ENCODE results near the gene CNGB1.
"Not testable (repeated sequence)": the region's sequence is repeated elsewhere in the genome, so short reads cannot be mapped to it uniquely, and the experiment has no call there.

Gene CNGB1

GRCh38 chr16:57846078-57846697 is 124.7 kb downstream of the CNGB1 start:
- DNase-seq = no peak

- DNase-seq = no peak
Measured at GRCh38 chr16:57845115-57845514, 125.8 kb downstream of the CNGB1 start.

- no peak for DNase-seq
Measured at GRCh38 chr16:57844416-57845030, 126.4 kb downstream of the CNGB1 start.

- DNase-seq = no peak
Measured at GRCh38 chr16:57843400-57843799, 127.5 kb downstream of the CNGB1 start.

- DNase-seq = no peak
Measured at GRCh38 chr16:57842601-57843000, 128.3 kb downstream of the CNGB1 start.

- no peak for DNase-seq
Measured at GRCh38 chr16:57840833-57841232, 130.1 kb downstream of the CNGB1 start.

GRCh38 chr16:57838161-57838560 is 132.8 kb downstream of the CNGB1 start:
- no peak for DNase-seq

- no peak for DNase-seq
Measured at GRCh38 chr16:57837305-57838125, 133.4 kb downstream of the CNGB1 start.

- not testable (repeated sequence) for DNase-seq
Measured at GRCh38 chr16:57835439-57835838, 135.5 kb downstream of the CNGB1 start.

GRCh38 chr16:57834936-57835335 is 136.0 kb downstream of the CNGB1 start:
- DNase-seq = no peak
